GM21619 (cell line): ENCODE results near the gene WRAP73.
A peak's percentile ranks its signal among the peaks of the same experiment; 100 is the strongest.

Experiments used
- ATAC-seq: cut with Tn5 transposase; IDR thresholded peaks from one replicate; pipeline ENCODE4 v1.9.1; 2021; ENCODE audit not compliant: unreplicated experiment

Gene WRAP73

DNA sequence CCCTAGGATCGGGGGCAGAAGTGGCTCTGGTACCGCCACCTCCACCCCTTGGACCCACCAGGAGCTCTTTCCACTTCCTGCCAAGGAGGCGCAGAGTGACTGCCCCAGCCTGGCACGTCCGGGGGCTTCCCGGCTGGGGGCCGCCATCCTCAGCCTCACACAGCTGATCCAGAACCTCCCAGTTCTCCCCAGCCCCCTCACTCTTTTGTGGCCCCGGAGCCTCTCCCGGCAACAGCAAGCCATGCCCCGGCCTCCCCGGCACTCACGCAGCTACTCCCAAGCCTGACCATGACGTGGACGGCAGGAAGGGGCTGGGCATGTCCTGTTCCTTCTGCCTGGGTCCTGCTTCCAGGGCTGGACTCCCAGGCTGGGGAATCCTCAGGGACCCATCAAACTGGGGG is 19.5 kb upstream of the WRAP73 start:
- ATAC-seq = no peak

DNA sequence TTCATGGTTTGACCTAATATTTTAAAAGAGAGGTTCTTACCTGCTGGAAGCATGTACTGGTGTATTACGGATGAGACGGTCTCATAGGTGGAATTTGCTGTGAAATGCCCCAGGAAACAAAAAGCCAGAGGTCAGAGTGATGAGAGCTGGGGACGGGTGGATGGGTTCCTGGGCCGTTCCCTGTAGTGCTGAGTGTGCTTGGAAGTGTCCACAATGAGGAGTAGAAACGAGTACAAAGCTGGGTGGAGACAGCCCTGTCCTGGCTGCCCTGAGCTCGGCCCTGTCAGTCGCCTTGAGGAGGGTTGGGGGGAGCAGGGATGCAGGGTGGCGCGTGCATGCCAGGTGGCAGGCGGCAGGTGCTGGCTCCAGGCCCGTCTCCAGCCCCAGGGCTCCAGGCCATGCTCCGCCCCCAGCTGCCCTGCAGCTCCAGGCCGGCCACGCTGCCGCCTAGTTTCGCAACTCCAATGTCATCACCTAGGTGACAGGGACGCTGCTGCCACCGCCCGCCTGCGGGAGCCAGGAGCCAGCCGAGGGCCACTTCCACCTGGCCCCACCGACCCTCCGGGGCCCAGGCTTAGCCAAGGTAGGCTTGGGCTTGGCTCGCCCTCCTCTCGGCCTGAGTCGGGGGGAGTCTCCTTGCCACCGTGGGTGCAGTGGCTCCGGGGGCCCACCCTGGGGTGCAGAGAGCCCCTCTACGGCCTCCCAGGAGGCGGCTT is 18.8 kb upstream of the WRAP73 start:
- ATAC-seq = no peak

DNA sequence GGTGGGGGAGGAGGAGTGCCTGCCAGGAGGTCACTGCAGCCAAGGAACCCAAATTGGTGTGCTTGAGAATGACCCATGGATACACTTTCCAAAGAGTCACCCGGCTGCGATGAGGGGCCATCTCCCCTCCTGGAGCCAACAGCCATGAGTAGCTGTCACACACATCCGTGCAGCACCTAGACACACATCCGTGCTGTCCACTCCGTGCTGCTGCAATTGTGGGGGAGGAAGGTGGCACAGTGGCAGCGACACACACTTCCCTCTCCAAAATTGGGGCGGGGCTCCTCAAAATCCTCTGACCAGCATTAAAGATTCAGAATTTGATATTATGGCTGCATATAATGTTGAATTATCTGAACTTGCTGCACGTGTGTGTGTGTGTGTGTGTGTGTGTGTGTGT is 18.2 kb upstream of the WRAP73 start:
- no peak for ATAC-seq

- no peak for ATAC-seq
Observed at GRCh38 chr1:3664700-3665375, 14.9 kb upstream of the WRAP73 start.

- ATAC-seq = no peak
Observed at GRCh38 chr1:3663999-3664699, 14.2 kb upstream of the WRAP73 start.

DNA sequence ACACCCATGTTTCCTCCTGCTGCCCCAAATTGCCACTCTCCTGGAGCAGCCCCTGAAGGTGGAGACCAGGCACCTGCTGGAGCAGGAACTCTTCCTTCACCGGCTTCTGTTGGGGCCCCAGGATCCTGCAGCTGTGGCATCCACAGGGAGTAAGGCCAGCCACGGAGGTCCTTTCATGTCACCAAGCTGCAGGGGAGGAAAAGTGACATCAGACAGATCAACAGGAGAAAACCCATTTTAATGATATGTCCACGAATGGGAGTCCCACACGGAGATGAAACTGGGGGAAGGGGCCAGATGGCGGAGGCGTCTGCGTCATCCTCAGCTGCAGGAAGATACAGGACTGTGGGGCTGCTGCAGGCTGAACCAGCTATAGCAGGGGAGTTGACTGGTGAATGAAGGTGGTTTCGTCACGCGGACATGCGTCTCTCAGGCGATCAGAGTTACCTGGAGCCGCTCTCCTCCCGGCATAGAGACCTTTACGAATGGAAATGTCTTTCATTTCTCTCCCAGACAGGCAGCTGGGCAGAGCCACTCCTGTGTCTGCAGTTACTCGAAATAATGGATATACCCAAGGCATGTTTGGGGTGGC is 12.3 kb upstream of the WRAP73 start:
- ATAC-seq = no peak

- ATAC-seq = no peak
Observed at GRCh38 chr1:3661631-3662030, 11.7 kb upstream of the WRAP73 start.

- ATAC-seq = no peak
Observed at GRCh38 chr1:3660704-3661103, 10.8 kb upstream of the WRAP73 start.

DNA sequence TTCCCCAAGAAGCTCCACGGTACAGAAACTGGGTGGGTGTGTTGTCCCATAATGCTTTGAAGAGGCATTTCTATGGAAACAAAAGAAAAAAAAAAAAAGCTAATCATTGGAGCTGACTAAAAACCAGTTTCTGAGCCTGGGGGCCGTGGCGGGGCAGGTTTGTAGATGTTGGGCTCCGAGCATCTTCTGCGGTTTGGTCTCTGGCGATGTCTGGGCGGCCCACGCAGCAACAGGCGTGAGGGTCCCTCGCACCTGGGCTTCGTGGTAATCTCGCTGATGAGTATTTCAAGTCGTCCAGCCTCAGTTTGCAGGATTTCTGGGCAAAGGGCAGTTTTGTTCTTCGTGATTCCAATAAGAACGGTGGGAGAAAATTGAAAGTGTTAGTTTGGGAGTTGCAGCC is 9.2 kb upstream of the WRAP73 start:
- ATAC-seq = no peak

GRCh38 chr1:3658231-3658615 is 8.3 kb upstream of the WRAP73 start:
- no peak for ATAC-seq

DNA sequence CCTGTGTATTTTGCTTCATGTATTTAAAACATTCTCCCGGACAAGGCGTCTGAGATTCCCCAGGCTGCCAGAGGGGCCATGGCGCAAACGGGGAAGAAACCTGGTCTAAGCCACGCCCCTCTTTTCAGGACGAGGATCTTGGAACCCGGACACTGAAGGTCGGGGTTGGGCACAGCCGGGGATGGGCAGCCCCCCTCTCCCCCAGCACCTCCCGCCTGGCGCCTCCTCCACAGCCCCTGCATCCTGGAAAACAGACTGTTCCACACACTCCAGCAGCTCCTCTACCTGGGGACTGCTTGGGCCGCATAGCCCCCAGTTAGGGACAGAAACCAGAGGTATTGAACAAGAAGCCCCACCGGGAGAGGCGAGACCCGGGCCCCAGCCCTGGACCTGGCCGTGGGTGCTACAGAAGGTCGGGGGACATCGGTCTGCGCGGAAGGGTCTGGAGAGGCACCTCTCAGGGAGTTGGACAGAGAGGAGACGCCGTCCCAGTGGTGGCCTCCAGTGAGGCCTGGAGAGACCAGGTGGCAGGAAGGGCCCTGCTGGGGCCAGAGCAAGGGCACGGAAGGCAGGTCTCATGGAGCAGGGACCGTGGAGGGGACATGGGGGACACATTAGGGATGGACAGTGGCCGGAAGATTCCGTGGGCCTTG is 7.8 kb upstream of the WRAP73 start:
- ATAC-seq = no peak

DNA sequence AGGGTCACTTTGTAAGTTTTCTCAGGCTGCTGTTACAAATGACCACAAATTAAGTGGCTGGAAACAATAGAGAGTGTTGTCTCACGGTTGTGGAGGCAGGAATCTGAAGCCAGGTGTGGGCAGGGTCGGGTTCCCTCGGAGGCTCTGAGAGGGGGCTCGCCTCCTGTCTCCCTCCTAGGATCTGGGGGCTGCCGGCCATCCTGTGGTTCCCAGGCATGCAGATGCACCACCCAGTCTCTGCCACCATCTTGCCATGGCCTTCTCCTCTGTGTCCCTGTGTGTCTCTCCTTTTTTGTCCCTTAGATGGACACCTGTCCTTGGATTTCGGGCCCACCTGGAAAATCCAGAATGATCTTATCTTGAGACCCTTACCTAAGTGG is 7.2 kb upstream of the WRAP73 start:
- peak; percentile 10 for ATAC-seq

DNA sequence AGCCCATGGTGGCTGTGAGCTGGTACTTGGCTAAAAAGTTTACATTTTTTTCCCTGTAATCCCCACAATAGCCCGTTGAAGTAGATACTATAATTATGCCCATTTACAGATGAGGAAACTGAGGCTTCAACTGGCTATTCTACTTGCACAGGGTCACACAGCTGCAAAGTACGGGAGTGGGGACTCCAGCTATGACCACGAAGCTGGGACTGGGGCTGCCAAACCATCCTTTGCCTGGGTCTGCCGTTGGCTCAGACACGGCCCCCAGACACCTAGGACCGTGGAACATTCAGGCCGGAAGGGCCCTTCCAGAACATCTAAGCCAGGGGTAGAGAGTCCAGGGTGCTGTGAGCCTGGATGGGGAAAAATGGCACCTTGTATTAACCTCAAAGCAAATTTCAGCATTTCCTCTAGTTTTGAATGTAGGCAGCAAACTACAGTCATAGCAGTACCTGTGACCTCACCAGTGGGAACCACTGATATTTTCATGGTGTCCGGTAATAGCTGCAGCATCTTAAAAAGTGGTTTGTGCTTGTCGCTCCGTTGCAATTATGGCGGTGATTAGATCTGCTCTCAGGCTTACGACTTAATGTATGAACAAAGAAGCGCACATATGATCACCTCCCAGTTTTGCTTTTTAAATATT is 6.7 kb upstream of the WRAP73 start:
- peak; percentile 66 for ATAC-seq

DNA sequence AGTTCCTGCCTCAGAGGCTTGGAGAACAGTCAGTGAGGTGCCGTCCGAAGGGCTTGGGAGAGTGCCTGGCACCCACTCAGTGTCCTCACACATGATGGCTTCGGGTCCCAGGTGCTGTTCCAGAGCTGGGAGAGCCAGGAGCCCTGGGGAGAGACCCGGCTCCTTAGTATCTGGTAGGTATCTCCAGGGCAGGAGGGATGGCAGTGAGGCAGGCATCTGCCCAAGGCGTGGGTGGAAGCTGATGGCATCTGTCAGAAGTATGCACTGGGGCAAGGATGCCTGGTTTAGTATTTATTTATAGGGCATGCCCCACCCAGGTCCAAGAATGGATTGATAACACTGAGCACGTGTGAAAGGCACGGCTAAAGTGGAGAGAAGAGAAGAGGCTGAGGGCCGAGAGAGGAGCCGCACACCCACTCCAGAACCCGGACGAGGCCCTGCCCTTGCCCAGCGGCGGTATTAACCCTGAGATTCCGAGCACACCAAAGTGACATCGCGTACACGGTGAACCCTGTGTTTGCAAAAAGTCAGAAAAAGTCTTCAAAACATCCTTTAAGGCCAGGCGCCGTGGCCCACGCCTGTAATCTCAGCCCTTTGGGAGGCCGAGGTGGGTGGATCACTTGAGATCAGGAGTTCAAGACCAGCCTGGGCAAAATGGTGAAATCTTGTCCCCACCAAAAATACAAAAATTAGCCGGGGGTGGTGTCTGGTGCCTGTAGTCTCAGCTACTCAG is 4.8 kb upstream of the WRAP73 start:
- no peak for ATAC-seq

DNA sequence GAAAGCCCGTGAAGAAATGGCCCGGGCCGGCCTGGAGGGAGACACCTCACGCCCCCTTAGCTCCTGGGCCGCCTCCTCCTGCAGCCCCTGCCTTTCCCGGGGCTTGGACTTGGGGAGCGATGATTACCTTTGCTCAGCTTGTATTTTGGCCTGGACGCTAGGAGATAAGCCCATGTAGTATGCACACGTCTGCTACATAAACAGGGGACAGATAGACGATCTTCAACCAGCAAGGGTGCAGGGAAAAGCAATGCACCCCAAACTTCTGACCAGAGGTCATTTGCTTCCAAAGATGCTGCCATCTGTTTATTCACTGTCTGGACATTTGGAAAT is 3.3 kb upstream of the WRAP73 start:
- ATAC-seq = no peak

DNA sequence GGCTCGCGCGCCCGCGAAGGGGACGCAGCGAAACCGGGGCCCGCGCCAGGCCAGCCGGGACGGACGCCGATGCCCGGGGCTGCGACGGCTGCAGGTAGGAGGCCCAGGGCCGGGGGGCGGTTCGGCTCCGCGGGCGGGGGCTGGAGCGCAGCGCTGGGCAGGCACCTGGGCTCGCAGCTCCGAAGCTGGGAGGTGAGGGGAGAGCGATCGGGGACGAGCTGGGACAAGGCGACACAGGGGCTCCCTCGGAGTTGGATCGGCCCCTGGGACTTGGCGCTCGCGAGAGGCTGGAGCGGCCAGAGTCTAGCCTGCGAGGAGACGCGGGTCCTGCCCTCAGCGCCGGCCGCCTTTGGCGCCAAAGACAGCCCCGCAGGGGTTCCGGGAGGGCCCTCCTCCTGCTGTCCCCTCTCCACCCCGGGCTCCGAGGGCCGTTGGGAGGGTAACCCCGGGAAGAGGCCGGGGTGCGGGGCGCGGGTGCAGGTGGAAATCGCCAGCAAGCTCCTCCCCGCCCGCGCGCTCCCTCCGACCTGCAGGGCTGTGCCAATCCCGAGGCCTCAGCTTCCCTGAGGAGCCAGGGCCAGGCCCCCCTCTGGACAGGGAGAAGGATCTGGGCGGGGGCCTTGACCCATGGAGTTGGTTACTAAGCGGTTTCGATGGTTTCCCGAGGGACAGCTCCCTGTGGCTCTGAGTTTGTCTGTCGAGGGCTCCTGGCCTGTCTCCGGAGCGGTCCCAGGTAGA is 2.8 kb upstream of the WRAP73 start:
- no peak for ATAC-seq

DNA sequence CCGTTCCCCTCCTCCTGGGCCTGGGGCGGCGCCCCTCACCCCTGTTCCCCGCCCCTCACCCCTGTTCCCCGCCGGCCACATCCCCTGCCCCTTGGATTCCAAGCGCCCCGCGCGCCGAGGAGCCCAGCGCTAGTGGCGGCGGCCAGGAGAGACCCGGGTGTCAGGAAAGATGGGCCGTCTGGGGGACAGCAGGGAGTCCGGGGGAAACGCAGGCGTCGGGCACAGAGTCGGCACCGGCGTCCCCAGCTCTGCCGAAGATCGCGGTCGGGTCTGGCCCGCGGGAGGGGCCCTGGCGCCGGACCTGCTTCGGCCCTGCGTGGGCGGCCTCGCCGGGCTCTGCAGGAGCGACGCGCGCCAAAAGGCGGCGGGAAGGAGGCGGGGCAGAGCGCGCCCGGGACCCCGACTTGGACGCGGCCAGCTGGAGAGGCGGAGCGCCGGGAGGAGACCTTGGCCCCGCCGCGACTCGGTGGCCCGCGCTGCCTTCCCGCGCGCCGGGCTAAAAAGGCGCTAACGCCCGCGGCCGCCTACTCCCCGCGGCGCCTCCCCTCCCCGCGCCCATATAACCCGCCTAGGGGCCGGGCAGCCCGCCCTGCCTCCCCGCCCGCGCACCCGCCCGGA is 2.1 kb upstream of the WRAP73 start, which contains the start of gene TP73:
TSS of gene TP73 (plus strand) at position 587 of the 618 bp plus-strand sequence. CDS start 29,850 bp downstream, outside the sequence.
- ATAC-seq = no peak

- ATAC-seq = no peak
Observed at GRCh38 chr1:3651026-3651929, 1.4 kb upstream of the WRAP73 start.
